Loucy (cell line): ENCODE results near the gene USP34.

Experiments used
- CTCF ChIP-seq: fragments of 200-600 bp; sonication (generic); conservative IDR thresholded peaks from 2 replicates; pipeline ENCODE4 v1.5.1; 2014; ENCODE audit warnings: mild to moderate bottlenecking, antibody characterized with exemption, low read length
- EZH2phosphoT487 ChIP-seq: fragments of 200-600 bp; IDR thresholded peaks from 2 replicates; pipeline ENCODE4 v1.6.1; 2018; ENCODE audit warnings: antibody characterized with exemption, mild to moderate bottlenecking, moderate library complexity, borderline replicate concordance

- TF ChIP-seq CTCF (no peak), EZH2phosphoT487 (no peak)
Measured at GRCh38 chr2:61443342-61444041, 27.4 kb downstream of the USP34 start.
